HG03064 (cell line): Measurements from ENCODE around the gene CEP72.
A peak's percentile ranks its signal among the peaks of the same experiment; 100 is the strongest.
"Not testable (repeated sequence)": the region's sequence is repeated elsewhere in the genome, so short reads cannot be mapped to it uniquely, and the experiment has no call there.

Experiments used
- ATAC-seq: cut with Tn5 transposase; IDR thresholded peaks from one replicate; pipeline ENCODE4 v1.9.1; 2021; ENCODE audit warnings: low read depth; ENCODE audit not compliant: unreplicated experiment

CEP72 gene

DNA sequence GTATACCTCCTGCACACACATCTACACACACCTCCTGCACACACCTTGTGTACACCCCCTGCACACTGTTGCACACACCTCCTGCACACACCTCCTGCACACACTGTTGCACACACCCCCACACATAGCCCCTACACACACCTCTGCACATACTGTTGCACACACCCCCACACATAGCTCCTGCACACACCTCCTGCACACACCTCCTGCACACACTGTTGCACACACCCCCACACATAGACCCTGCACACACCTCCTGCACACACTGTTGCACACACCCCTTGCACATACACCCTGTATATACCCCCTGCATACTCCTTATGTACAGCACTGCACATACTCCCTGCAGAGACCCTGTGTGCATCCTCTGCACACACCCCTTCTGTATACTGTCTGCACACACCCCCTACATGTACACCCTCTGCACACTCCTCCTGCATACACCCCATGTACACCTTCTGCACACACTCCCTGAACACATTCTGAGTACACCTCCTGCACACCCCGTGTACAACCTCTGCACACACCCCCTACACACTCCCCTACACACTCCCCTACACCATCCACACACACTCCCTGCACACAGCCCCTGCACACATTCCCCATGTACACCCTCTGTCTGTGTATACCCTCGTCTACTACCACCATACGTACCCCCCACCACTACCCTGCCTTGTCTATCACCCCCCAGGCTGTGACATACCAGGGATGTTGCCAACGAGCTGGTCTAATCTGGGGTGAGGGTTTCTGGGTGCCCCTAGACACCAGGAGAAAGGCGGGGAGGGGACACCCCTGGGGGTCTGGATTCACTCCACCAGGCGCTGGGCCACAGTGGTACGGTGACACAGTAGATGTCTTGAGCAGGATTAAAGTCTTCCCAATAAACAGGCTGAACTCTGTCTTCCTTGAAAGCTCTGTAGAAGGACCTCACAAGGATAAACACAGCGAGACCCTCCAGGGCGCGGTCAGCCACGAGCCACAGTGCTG is 1.1 kb upstream of the CEP72 start:
- ATAC-seq = no peak

- ATAC-seq = peak; percentile 33
These were observed 621 bp downstream of the CEP72 start for GRCh38 chr5:612498-613424.

- ATAC-seq = no peak
These were observed 4.4 kb downstream of the CEP72 start for GRCh38 chr5:616484-617039.

DNA sequence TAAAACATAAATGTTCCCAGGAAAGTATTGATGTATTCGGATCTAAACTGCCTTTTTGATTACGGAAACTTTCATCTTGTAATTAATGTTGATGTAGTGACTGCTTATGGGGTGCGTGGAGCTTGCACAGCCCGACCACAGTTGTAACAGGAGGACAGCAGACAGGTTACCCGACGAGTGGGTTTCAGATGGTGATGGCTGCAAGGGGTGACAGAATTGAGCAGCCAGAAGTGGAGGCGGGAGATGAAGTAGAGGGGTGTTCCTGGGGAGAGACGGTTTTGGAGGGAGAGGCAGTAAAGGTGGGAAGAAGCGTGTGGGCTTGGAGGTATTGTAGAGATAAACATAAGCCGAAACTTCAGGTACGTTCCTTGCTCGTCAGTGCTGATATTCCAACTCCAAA is 5.8 kb downstream of the CEP72 start:
- no peak for ATAC-seq

- no peak for ATAC-seq
These were observed 6.3 kb downstream of the CEP72 start for GRCh38 chr5:618450-618849.

GRCh38 chr5:619444-619843 is 7.3 kb downstream of the CEP72 start:
- ATAC-seq = no peak

DNA sequence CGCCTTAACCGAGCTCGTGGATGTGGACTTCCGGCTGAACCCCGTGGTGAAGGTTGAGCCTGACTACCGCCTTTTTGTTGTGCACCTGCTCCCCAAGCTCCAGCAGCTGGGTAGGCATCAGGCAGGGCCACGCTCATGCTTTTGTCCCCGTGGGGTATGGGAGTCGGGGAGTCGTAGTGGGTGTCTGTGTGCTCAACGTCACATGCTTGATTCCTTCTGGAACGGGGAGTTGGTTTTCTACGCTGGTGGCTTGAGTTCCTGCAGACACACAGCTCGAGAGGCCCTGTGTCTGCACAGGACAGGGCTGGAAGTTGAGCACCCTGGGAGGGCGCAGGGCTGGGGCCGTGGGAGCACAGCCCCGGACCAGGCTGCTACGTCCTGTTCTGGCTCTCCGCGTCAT is 8.0 kb downstream of the CEP72 start:
- ATAC-seq = no peak

DNA sequence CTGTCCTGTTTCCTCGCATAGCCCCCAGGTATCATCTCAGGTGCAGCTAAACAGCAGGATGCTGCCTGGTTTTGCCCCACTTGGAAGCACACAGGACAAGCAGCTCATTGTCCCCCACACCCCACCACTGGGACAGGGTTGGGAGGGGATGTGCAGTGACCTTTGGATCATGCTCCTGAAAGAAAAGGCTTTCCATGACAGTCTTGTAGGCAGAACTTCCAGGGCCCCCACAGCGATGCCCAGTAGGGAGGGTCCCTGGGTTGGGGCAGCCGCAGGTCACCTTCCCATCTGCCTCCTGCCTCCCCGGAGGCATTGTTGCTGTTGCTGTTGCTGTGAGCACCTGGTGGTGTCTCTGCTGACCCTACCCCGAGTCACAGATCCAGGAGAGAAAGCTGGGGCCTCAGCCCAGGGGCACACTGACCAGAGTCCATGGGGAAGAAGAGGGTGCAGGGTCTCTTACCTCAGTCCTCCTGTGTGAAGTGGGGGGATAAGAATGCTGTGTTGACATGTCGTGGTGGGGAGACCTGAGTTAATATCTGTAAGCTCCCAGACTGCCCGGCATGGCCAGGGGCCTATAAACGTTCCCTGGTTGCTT is 8.5 kb downstream of the CEP72 start:
- no peak for ATAC-seq

- ATAC-seq = no peak
These were observed 9.2 kb downstream of the CEP72 start for GRCh38 chr5:621341-621761.

- no peak for ATAC-seq
These were observed 10.2 kb downstream of the CEP72 start for GRCh38 chr5:622359-622758.

DNA sequence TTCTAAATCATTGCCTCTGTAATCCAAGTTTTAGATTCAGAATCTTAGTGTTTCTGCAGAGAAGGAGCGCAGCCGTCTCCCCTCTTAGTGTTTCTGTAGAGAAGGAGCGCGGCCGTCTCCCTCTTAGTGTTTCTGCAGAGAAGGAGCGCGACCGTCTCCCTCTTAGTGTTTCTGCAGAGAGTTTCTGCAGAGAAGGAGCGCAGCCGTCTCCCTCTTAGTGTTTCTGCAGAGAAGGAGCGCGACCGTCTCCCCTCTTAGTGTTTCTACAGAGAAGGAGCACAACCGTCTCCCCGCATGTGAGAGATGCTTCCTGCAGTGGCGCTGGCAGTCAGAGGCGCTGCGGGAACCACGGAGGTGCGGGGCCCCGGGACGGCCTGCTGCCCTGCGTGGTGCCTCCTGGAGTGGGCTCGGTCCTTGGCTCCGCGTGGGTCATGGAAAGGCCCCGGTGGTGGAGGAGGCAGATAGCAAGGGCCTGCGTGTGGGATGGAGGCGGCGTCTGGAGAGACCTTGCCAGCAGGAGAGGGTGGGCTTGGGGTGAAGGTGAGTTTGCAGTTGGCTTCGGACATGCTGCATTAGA is 10.9 kb downstream of the CEP72 start:
- no peak for ATAC-seq

- no peak for ATAC-seq
These were observed 11.4 kb downstream of the CEP72 start for GRCh38 chr5:623531-623930.

- no peak for ATAC-seq
These were observed 12.2 kb downstream of the CEP72 start for GRCh38 chr5:624118-624950.

DNA sequence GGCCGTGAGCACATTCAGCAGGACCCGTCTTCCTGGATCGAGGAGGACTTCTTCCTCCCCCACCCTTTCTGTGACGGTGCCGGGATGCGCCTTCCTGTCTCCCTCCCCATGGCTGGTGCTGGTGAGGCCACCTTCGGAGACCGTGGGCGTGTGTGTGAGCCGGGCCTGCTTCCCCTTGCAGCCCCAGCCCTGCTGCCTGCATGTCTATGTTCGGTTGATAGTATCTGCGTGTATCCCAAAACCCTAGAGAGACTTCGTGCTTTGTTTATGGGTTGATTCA is 12.8 kb downstream of the CEP72 start:
- ATAC-seq = no peak

GRCh38 chr5:625516-625915 is 13.4 kb downstream of the CEP72 start:
- ATAC-seq = no peak

GRCh38 chr5:626850-627249 is 14.7 kb downstream of the CEP72 start:
- no peak for ATAC-seq

- ATAC-seq = no peak
These were observed 15.7 kb downstream of the CEP72 start for GRCh38 chr5:627840-628239.

GRCh38 chr5:628351-629205 is 16.4 kb downstream of the CEP72 start:
- ATAC-seq = not testable (repeated sequence)

DNA sequence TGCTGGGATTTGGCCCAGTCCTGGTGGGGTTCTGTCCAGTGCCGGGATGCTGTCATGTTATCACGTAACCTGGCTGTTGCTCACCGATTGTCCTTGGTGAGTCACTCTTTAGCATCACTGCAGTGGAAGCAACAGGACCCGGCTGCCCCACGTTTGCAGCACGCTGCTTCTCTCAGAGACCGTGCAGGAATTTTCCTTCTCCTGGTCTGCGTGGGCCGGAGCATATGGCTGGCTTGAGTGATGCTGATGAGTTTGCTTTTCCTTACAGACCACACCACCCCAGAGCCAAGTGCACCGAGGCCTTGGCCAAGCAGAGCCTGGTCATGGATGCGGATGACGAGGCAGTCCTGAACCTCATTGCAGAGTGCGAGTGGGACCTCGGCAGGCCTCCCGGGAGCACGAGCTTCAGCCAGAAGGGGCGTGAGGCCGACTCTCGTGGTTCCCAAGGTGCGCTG is 21.4 kb downstream of the CEP72 start:
- no peak for ATAC-seq
